Liver (tissue), 9 donors: Measurements from ENCODE around the gene CATSPERE. TPM values are rescaled to one million over a fixed set of nuclear protein-coding genes. Genes with fewer than 3 reads are reported as not detected.

Source experiments
- DNase-seq: peaks from one replicate; pipeline ENCODE4 v3.0.0-alpha.2; 2017; ENCODE audit warnings: low spot score
- H3K27ac ChIP-seq, 2 donors: one replicate each; pipeline ENCODE4 v1.7.0; 2013; ENCODE audit warnings: inconsistent platforms in 2 of 2, low read length in 2 of 2, control low read depth in 1 of 2, low read depth in 1 of 2, mild to moderate bottlenecking in 1 of 2
- H3K27me3 ChIP-seq, 4 donors: one replicate each; pipeline versions ENCODE4 v1.6.1 to v1.7.0; 2013; ENCODE audit warnings: low read length in 3 of 4, inconsistent platforms in 1 of 4, mild to moderate bottlenecking in 1 of 4, moderate library complexity in 1 of 4; ENCODE audit not compliant: control insufficient read depth in 4 of 4, insufficient read depth in 4 of 4
- H3K36me3 ChIP-seq, 4 donors: one replicate each; pipeline versions ENCODE4 v1.6.1 to v1.7.0; 2013; ENCODE audit warnings: low read length in 3 of 4, mild to moderate bottlenecking in 3 of 4, low read depth in 1 of 4, moderate library complexity in 1 of 4; ENCODE audit not compliant: control insufficient read depth in 4 of 4, insufficient read depth in 3 of 4
- H3K4me1 ChIP-seq, 4 donors: one replicate each; pipeline versions ENCODE4 v1.6.1 to v1.7.0; 2013; ENCODE audit warnings: low read length in 3 of 4, mild to moderate bottlenecking in 3 of 4, moderate library complexity in 1 of 4; ENCODE audit not compliant: control insufficient read depth in 4 of 4, insufficient read depth in 4 of 4
- H3K4me3 ChIP-seq, 3 donors: one replicate each; pipeline versions ENCODE4 v1.6.1 to v1.7.0; 2013; ENCODE audit warnings: low read length in 3 of 3, control low read depth in 1 of 3, low read depth in 1 of 3, mild to moderate bottlenecking in 1 of 3
- H3K9ac ChIP-seq, 2 donors: one replicate each; pipeline ENCODE4 v1.7.0; 2013; ENCODE audit warnings: low read length in 2 of 2, mild to moderate bottlenecking in 2 of 2, moderate library complexity in 2 of 2, control low read depth in 1 of 2, low read depth in 1 of 2
- H3K9me3 ChIP-seq, 4 donors: one replicate each; pipeline versions ENCODE4 v1.6.1 to v1.7.0; 2013; ENCODE audit warnings: low read length in 3 of 4; ENCODE audit not compliant: control insufficient read depth in 4 of 4
- ATF3 ChIP-seq: IDR thresholded peaks from 2 replicates; pipeline ENCODE4 v1.6.1; 2016; ENCODE audit warnings: antibody characterized with exemption
- CTCF ChIP-seq: fragments of 150-350 bp; IDR thresholded peaks from 2 replicates; pipeline ENCODE4 v1.5.1; 2017; ENCODE audit warnings: improper control_type of control experiment, low read depth, low read length; ENCODE audit not compliant: missing input control
- EGR1 ChIP-seq, 2 donors: IDR thresholded peaks; 2 replicates each; pipeline ENCODE4 v1.6.1; 2016 to 2018; ENCODE audit warnings: antibody characterized with exemption in 2 of 2, low read depth in 2 of 2
- FOXA2 ChIP-seq: IDR thresholded peaks from 2 replicates; pipeline ENCODE4 v1.6.1; 2016; ENCODE audit warnings: antibody characterized with exemption
- HNF4A ChIP-seq, 2 donors: conservative IDR thresholded peaks; 2 replicates each; pipeline ENCODE4 v1.6.1; 2016; ENCODE audit warnings: antibody characterized with exemption in 2 of 2, mild to moderate bottlenecking in 2 of 2
- HNF4G ChIP-seq: IDR thresholded peaks from 2 replicates; pipeline ENCODE4 v1.6.1; 2016; ENCODE audit warnings: antibody characterized with exemption
- MAX ChIP-seq: IDR thresholded peaks from 2 replicates; pipeline ENCODE4 v1.6.1; 2016; ENCODE audit warnings: antibody characterized with exemption
- NR2F2 ChIP-seq: IDR thresholded peaks from 2 replicates; pipeline ENCODE4 v1.6.1; 2016; ENCODE audit warnings: antibody characterized with exemption
- REST ChIP-seq: IDR thresholded peaks from 2 replicates; pipeline ENCODE4 v1.6.1; 2016; ENCODE audit warnings: antibody characterized with exemption, mild to moderate bottlenecking
- RXRA ChIP-seq, 2 donors: IDR thresholded peaks; 2 replicates each; pipeline ENCODE4 v1.6.1; 2017 to 2018; ENCODE audit warnings: antibody characterized with exemption in 2 of 2, mild to moderate bottlenecking in 1 of 2
- SP1 ChIP-seq: IDR thresholded peaks from 2 replicates; pipeline ENCODE4 v1.6.1; 2018; ENCODE audit warnings: antibody characterized with exemption, mild to moderate bottlenecking
- TAF1 ChIP-seq: conservative IDR thresholded peaks from 2 replicates; pipeline ENCODE4 v1.6.1; 2016; ENCODE audit warnings: antibody characterized with exemption, mild to moderate bottlenecking
- YY1 ChIP-seq: IDR thresholded peaks from 2 replicates; pipeline ENCODE4 v1.6.1; 2016; ENCODE audit warnings: antibody characterized with exemption, mild to moderate bottlenecking
- ZBTB33 ChIP-seq: IDR thresholded peaks from 2 replicates; pipeline ENCODE4 v1.6.1; 2016; ENCODE audit warnings: antibody characterized with exemption
- WGBS: extraction: QIAGEN DNeasy Blood & Tissue Kit; methylation state at CpG from one replicate; pipeline ENCODE4 v1.1.7; 2013; 5-methylcytosine and 5-hydroxymethylcytosine counted together
- polyA plus RNA-seq, 2 donors: library from polyadenylated mRNA; stranded (reverse) in 1 of 2; unstranded in 1 of 2; fragments of 200-250 nt in 1 of 2; fragments of >200 nt in 1 of 2; fragmentation: Nextera tagmentation in 1 of 2; extraction: Ambion mirVana in 1 of 2; gene quantifications; one replicate each; pipeline versions ENCODE4 v1.2.1 to v1.2.3, GENCODE V29; 2013 to 2015
- total RNA-seq, 2 donors: library from RNA; depleted of rRNA; stranded (reverse); fragments of >200 nt; gene quantifications; one replicate each; pipeline ENCODE4 v1.2.3, GENCODE V29; 2014
- donor health status: healthy.
- donor health status: healthy.
- donor health status: healthy.
- donor health status: healthy.
- donor health status: healthy.

The CATSPERE gene
- total and polyA plus RNA-seq, 4 donors: 0.15 to 0.79 (median 0.53) TPM

DNA sequence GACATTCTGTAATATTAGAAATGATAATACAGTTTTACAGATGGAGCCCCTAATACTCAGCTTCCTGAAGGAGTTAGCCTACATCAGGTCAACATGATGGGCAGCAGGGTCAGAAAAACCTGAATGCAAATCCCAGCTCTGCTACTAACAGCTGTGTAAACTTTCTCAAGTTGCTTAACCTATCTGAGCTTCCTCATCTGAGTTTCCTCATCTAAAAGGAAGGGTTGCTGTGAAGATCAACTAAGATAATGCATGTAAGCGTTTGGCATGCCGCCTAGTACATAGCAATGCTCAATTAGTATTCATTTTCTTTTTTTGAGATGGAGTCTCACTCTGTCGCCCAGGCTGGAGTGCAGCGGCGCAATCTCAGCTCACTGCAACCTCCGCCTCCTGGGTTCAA is 173.5 kb downstream of the CATSPERE start:
- TF ChIP-seq EGR1 (IDR thresholded peaks at IDR 0.05; ENCODE audit: low read depth in 2 of 2): no peak
- H3K4me3 ChIP-seq: no peak overlapping the region
- DNase-seq: no peak
- H3K27me3 ChIP-seq: no peaks in the 10 kb centered on the region
- no peaks in the 10 kb centered on the region for H3K36me3 ChIP-seq
- H3K27ac ChIP-seq: no peak overlapping the region
- no peaks in the 10 kb centered on the region for H3K4me1 ChIP-seq
- H3K9ac ChIP-seq: no peak overlapping the region
- no peaks in the 10 kb centered on the region for H3K9me3 ChIP-seq
- WGBS: 91% methylated on average over 6 of the region's 6 CpGs

GRCh38 chr1:244636488-244637259 is 175.6 kb downstream of the CATSPERE start:
- Histone ChIP-seq H3K9ac (no peak overlapping the region), H3K27me3 (no peaks in the 10 kb centered on the region), H3K36me3 (no peaks in the 10 kb centered on the region), H3K9me3 (no peaks in the 10 kb centered on the region), H3K27ac (no peak overlapping the region), H3K4me3 (no peak overlapping the region), H3K4me1 (no peaks in the 10 kb centered on the region)
- TF ChIP-seq TAF1 (no peak), RXRA (IDR thresholded peaks at IDR 0.05) (no peak), SP1 (no peak), EGR1 (IDR thresholded peaks at IDR 0.05; ENCODE audit: low read depth in 2 of 2) (no peak), HNF4A (conservative IDR thresholded peaks at IDR 0.05) (no peak), HNF4G (no peak), REST (no peak), ATF3 (no peak), ZBTB33 (no peak), YY1 (no peak), NR2F2 (no peak), CTCF (no peak), MAX (no peak), FOXA2 (no peak)
- no peak for DNase-seq
- WGBS: 94% methylated on average over 10 of the region's 10 CpGs
